CD4-positive, alpha-beta T cell treated with Interferon alpha-2 for 1 hour (primary cell): ENCODE measurements around the gene SLC35A5.

ENCODE experiments used
- DNase-seq, 2 donors: peaks; one replicate each; pipeline ENCODE4 v3.0.0-alpha.2; 2020 to 2022

SLC35A5 gene

GRCh38 chr3:112627919-112628466 is 66.1 kb downstream of the SLC35A5 start:
- no peak for DNase-seq

GRCh38 chr3:112629425-112629824 is 67.6 kb downstream of the SLC35A5 start:
- no peak for DNase-seq

- no peak for DNase-seq
These were observed 69.4 kb downstream of the SLC35A5 start for GRCh38 chr3:112631257-112631656.

GRCh38 chr3:112632596-112632995 is 70.8 kb downstream of the SLC35A5 start:
- no peak for DNase-seq

GRCh38 chr3:112633191-112633590 is 71.3 kb downstream of the SLC35A5 start:
- no peak for DNase-seq

- DNase-seq, result no peak
These were observed 71.9 kb downstream of the SLC35A5 start for GRCh38 chr3:112633757-112634156.

- no peak for DNase-seq
These were observed 73.1 kb downstream of the SLC35A5 start for GRCh38 chr3:112634786-112635541.
